GM18873 (cell line): ENCODE measurements around the gene BIRC7.

Source experiments
- ATAC-seq: cut with Tn5 transposase; IDR thresholded peaks from one replicate; pipeline ENCODE4 v1.9.1; 2021; ENCODE audit warnings: mild to moderate bottlenecking, moderate library complexity, moderate number of reproducible peaks; ENCODE audit not compliant: unreplicated experiment, low FRiP score

BIRC7 gene

GRCh38 chr20:63223826-63224207 lies 11.9 kb upstream of the BIRC7 start:
- no peak for ATAC-seq

GRCh38 chr20:63224412-63225081 lies 11.2 kb upstream of the BIRC7 start:
- no peak for ATAC-seq

GRCh38 chr20:63225082-63225454 lies 10.6 kb upstream of the BIRC7 start:
- no peak for ATAC-seq

- no peak for ATAC-seq
These were observed 9.4 kb upstream of the BIRC7 start for GRCh38 chr20:63226042-63226943.

GRCh38 chr20:63227260-63227659 lies 8.4 kb upstream of the BIRC7 start:
- ATAC-seq: no peak

- no peak for ATAC-seq
These were observed 6.9 kb upstream of the BIRC7 start for GRCh38 chr20:63228806-63229205.

GRCh38 chr20:63230800-63231268 lies 4.9 kb upstream of the BIRC7 start:
- no peak for ATAC-seq

GRCh38 chr20:63232235-63233060 lies 3.3 kb upstream of the BIRC7 start:
- no peak for ATAC-seq

- ATAC-seq: no peak
These were observed 2.7 kb upstream of the BIRC7 start for GRCh38 chr20:63233061-63233344.

GRCh38 chr20:63233924-63234323 lies 1.8 kb upstream of the BIRC7 start:
- no peak for ATAC-seq

GRCh38 chr20:63234693-63235398 lies 859 bp upstream of the BIRC7 start:
- ATAC-seq: no peak

GRCh38 chr20:63236116-63236837 lies 572 bp downstream of the BIRC7 start:
- ATAC-seq: no peak

GRCh38 chr20:63238031-63238430 lies 2.3 kb downstream of the BIRC7 start:
- no peak for ATAC-seq

GRCh38 chr20:63238514-63239125 lies 2.9 kb downstream of the BIRC7 start:
- no peak for ATAC-seq

- no peak for ATAC-seq
These were observed 3.7 kb downstream of the BIRC7 start for GRCh38 chr20:63239431-63239830.

GRCh38 chr20:63240004-63240403 lies 4.3 kb downstream of the BIRC7 start:
- no peak for ATAC-seq

- no peak for ATAC-seq
These were observed 5.6 kb downstream of the BIRC7 start for GRCh38 chr20:63241272-63241671.

GRCh38 chr20:63242736-63243135 lies 7.0 kb downstream of the BIRC7 start:
- no peak for ATAC-seq

- ATAC-seq: no peak
These were observed 8.0 kb downstream of the BIRC7 start for GRCh38 chr20:63243604-63244247.
